Bronchial epithelial cell (primary cell): ENCODE measurements around the gene CSHL1. TPM values are rescaled to one million over a fixed set of nuclear protein-coding genes. Genes with fewer than 3 reads are reported as not detected.
A peak's percentile ranks its signal among the peaks of the same experiment; 100 is the strongest.

Experiments used
- DNase-seq: peaks from one replicate; pipeline ENCODE4 v3.0.0-alpha.2; 2010; ENCODE audit warnings: low read depth
- FAIRE-seq: peaks from 2 replicates; lab custom pipeline; 2011; peaks lifted over from hg19 to GRCh38; lab: Jason Lieb, UNC
- H3K27me3 ChIP-seq: 2 replicates; pipeline ENCODE4 v1.5.1; 2011; ENCODE audit warnings: low read length; ENCODE audit not compliant: control insufficient read depth, insufficient read depth
- H3K36me3 ChIP-seq: 2 replicates; pipeline ENCODE4 v1.5.1; 2011; ENCODE audit warnings: low read length; ENCODE audit not compliant: control insufficient read depth, insufficient read depth
- H3K4me3 ChIP-seq: 2 replicates; pipeline ENCODE4 v1.5.1; 2011; ENCODE audit warnings: mild to moderate bottlenecking, low read depth, low read length, control low read depth
- total RNA-seq: library from RNA; depleted of rRNA; stranded (reverse); fragments of >200 nt; gene quantifications from 2 replicates; pipeline ENCODE4 v1.2.1, GENCODE V29; 2014
- TF ChIP-seq, protein P1 (sequence below): IDR thresholded peaks from 2 replicates; pipeline ENCODE4 v1.5.1; 2011; ENCODE audit warnings: mild to moderate bottlenecking, moderate library complexity, low read length, control low read depth, inconsistent platforms; ENCODE audit not compliant: insufficient read depth, severe bottlenecking

Gene CSHL1
- total RNA-seq, 1 donor from 2014 or later: not detected

DNA sequence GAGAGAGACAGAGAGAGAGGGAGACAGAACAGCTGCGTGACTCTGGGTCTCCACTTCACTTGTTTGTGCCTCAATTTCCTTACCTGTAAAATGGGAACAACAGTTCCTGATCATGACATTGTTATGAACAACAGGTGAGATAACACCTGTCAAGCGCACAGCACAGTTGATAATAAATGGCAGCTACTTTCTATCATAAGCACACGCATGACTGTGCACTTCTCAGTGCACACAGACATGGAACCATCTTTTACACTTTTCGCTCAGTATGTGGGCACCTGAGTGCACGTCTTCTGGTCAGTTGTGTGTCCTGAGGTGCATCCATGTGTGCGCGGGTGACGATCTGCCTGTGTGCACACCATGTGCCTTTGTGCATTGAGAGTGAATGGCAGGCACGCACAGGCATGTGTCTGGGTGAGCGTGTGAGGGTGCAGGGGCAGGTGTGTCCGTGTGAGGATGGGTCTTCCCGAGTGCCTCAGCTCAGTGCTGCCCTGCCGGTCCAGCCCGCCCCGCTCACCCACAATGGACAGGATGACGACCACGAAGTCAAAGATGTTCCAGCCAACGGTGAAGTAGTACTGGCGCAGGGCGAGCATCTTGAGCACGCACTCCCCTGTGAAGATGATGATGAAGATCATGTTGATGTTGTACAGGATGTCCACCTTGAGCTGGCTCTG, 31.4 kb upstream of the CSHL1 start:
- H3K36me3 ChIP-seq: no peaks in the 10 kb centered on the region
- no peaks in the 10 kb centered on the region for H3K27me3 ChIP-seq
- DNase-seq (no peak), FAIRE-seq (peak; percentile 92)
- TF ChIP-seq, protein P1, sequence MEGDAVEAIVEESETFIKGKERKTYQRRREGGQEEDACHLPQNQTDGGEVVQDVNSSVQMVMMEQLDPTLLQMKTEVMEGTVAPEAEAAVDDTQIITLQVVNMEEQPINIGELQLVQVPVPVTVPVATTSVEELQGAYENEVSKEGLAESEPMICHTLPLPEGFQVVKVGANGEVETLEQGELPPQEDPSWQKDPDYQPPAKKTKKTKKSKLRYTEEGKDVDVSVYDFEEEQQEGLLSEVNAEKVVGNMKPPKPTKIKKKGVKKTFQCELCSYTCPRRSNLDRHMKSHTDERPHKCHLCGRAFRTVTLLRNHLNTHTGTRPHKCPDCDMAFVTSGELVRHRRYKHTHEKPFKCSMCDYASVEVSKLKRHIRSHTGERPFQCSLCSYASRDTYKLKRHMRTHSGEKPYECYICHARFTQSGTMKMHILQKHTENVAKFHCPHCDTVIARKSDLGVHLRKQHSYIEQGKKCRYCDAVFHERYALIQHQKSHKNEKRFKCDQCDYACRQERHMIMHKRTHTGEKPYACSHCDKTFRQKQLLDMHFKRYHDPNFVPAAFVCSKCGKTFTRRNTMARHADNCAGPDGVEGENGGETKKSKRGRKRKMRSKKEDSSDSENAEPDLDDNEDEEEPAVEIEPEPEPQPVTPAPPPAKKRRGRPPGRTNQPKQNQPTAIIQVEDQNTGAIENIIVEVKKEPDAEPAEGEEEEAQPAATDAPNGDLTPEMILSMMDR: no peak
- H3K4me3 ChIP-seq: no peak overlapping the region

DNA sequence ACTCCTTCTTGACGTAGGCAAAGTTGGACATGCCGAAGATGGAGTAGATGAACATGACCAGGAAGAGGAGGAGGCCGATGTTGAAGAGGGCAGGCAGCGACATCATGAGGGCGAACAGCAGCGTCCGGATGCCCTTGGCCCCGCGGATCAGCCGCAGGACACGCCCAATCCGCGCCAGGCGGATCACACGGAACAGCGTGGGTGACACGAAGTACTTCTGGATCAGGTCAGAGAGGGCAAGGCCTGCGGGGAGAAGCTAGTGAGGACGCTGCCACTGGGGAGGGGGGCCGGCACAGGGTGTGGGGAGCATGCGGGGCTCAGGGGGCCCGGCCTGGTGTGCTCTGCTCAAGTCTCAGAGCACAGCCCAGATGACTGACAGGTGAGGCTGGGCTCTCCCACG, 30.7 kb upstream of the CSHL1 start:
- no peak for FAIRE-seq
- no peak for DNase-seq
- H3K36me3 ChIP-seq: no peaks in the 10 kb centered on the region
- TF ChIP-seq, protein P1: no peak
- H3K4me3 ChIP-seq: no peak overlapping the region
- no peaks in the 10 kb centered on the region for H3K27me3 ChIP-seq

DNA sequence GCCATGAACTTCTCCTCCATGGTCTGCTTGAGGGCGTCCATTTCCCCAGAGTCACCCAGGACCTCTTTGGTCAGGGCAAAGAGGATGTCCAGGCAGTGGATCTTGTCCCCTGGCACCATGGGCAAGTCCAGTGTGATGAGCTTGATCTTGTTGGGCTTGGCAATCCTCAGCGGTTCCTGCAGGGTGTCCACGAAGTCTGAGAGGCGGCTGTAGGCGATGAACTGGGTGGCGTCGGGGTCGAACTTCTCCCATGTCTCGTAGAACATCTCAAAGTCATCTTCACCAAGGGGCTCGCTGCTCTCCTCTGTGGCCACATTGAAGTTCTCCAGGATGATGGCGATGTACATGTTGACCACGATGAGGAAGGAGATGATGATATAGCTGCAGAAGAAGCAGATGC, 30.1 kb upstream of the CSHL1 start:
- TF ChIP-seq, protein P1: no peak
- H3K27me3 ChIP-seq: no peaks in the 10 kb centered on the region
- H3K36me3 ChIP-seq: no peaks in the 10 kb centered on the region
- no peak for FAIRE-seq
- no peak overlapping the region for H3K4me3 ChIP-seq
- no peak for DNase-seq

DNA sequence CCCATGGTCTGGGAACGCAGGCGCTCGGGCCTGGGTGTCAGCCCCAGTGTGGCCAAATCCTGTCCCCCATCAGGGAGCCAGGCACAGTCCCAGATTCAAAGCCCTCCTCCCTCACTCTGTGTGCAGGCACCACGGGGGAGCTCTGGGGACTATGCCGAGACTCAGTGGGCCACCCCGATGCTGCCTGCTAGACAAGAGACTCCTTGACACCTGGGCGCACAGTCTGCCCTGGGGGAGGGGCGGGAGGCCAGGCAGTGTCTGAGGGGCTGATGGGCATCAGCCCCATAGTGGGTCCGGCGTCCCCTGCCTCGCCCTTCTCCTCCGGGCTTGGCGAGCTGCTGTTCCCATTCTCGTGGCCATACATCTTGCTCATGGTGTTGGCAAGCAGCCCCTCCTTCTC, 29.5 kb upstream of the CSHL1 start:
- DNase-seq: no peak
- FAIRE-seq: no peak

DNA sequence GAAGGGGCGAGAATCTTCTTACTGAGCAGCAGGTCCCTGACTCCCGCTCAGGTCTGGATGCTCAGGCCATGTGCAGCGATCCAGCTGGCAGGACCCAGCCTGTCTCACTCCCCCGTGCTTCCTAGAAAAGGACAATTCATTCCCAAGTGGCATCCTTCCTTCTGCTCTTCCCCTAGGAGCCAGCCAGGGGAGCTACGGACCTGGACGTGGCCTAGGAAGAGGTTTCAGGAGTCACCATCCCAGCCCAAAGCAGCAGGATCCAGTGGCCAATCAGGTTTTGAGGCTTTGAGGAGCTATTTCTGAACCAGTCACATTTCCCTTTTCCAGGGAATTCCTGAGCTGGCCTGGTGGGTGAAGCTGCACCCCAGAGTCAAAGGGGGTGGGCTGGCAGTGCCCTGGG, 28.8 kb upstream of the CSHL1 start:
- Histone ChIP-seq H3K36me3 (no peaks in the 10 kb centered on the region), H3K4me3 (no peak overlapping the region), H3K27me3 (no peaks in the 10 kb centered on the region)
- FAIRE-seq (peak; percentile 32), DNase-seq (no peak)
- TF ChIP-seq, protein P1: no peak

More for the DNA sequence above, 29.5 kb upstream of the CSHL1 start:
- no peaks in the 10 kb centered on the region for H3K36me3 ChIP-seq
- H3K27me3 ChIP-seq: no peaks in the 10 kb centered on the region
- TF ChIP-seq, protein P1: no peak
- no peak overlapping the region for H3K4me3 ChIP-seq

DNA sequence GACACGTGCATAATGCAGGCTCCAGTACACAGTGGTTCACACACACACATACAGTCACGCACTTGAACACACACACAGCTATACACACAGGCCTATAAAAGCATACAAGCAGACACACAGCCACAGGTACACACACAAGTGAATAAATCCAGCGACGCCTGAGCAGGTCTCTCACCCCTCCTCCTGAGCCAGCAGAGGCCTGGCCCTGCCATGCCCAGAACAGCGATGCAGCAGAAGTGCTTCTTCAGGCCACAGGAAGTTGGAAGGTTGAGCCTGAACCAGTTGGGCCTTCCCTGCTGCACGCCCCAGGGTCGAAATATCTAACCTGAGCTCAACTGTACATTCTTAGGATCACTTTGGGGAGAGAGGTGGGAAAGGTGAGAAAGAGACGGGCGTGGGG, 28.3 kb upstream of the CSHL1 start:
- peak; percentile 80 for FAIRE-seq

More for the DNA sequence above, 28.3 kb upstream of the CSHL1 start:
- no peak overlapping the region for H3K4me3 ChIP-seq
- DNase-seq: no peak
- no peaks in the 10 kb centered on the region for H3K36me3 ChIP-seq
- no peaks in the 10 kb centered on the region for H3K27me3 ChIP-seq
- TF ChIP-seq, protein P1: no peak
